HepG2 (cell line): ENCODE measurements around the gene ZFAND2B. TPM values are rescaled to one million over a fixed set of nuclear protein-coding genes. Genes with fewer than 3 reads are reported as not detected.

ENCODE experiments used
- ATF1 ChIP-seq: IDR thresholded peaks from 2 replicates; pipeline ENCODE4 v1.6.1; 2016; ENCODE audit warnings: mild to moderate bottlenecking, control low read depth
- CHD2 ChIP-seq: IDR thresholded peaks from 2 replicates; pipeline ENCODE4 v1.6.1; 2011; ENCODE audit warnings: low read depth, low read length, improper control_type of control experiment
- FOXO1 ChIP-seq: sonication (generic); formaldehyde crosslinking; IDR thresholded peaks from 2 replicates; pipeline ENCODE4 v1.4.0; 2020; ENCODE audit warnings: missing genetic modification reagents
- MAZ ChIP-seq, 2 experiments: sonication (generic) in 1 of 2; formaldehyde crosslinking in 1 of 2; IDR thresholded peaks; 2 replicates each; pipeline versions ENCODE4 v1.5.0 to v1.6.1; 2012 to 2020; ENCODE audit warnings: low read depth in 2 of 2, mild to moderate bottlenecking in 2 of 2, borderline replicate concordance in 1 of 2, improper control_type of control experiment in 1 of 2, low read length in 1 of 2, missing genetic modification reagents in 1 of 2, moderate library complexity in 1 of 2
- MTA3 ChIP-seq: sonication (generic); formaldehyde crosslinking; IDR thresholded peaks from 2 replicates; pipeline ENCODE4 v1.4.0; 2020; ENCODE audit warnings: missing genetic modification reagents
- MXD3 ChIP-seq: IDR thresholded peaks from 2 replicates; pipeline ENCODE4 v1.6.1; 2016; ENCODE audit warnings: mild to moderate bottlenecking, missing biosample characterization, missing genetic modification reagents
- TAF1 ChIP-seq: sonication (generic); formaldehyde crosslinking; IDR thresholded peaks from 2 replicates; pipeline ENCODE4 v1.4.0; 2020; ENCODE audit warnings: missing genetic modification reagents
- TARDBP ChIP-seq: sonication (generic); formaldehyde crosslinking; IDR thresholded peaks from 2 replicates; pipeline ENCODE4 v1.8.0; 2022; ENCODE audit warnings: mild to moderate bottlenecking, missing genetic modification reagents
- ZBTB25 ChIP-seq: IDR thresholded peaks from 2 replicates; pipeline ENCODE4 v1.6.1; 2018; ENCODE audit warnings: missing genetic modification reagents
- ZBTB46 ChIP-seq: sonication (generic); formaldehyde crosslinking; IDR thresholded peaks from 2 replicates; pipeline ENCODE4 v1.4.0; 2020; ENCODE audit warnings: mild to moderate bottlenecking, missing genetic modification reagents, borderline replicate concordance
- ZNF256 ChIP-seq: sonication (generic); formaldehyde crosslinking; conservative IDR thresholded peaks from 2 replicates; pipeline ENCODE4 v1.4.0; 2020; ENCODE audit warnings: missing genetic modification reagents
- ZNF589 ChIP-seq: sonication (generic); formaldehyde crosslinking; conservative IDR thresholded peaks from 2 replicates; pipeline ENCODE4 v1.8.0; 2022; ENCODE audit warnings: mild to moderate bottlenecking, moderate library complexity, missing genetic modification reagents
- ZNF609 ChIP-seq: sonication (generic); formaldehyde crosslinking; IDR thresholded peaks from 2 replicates; pipeline ENCODE4 v1.4.0; 2020; ENCODE audit warnings: mild to moderate bottlenecking, missing genetic modification reagents, borderline replicate concordance
- ZNF672 ChIP-seq: sonication (generic); formaldehyde crosslinking; IDR thresholded peaks from 2 replicates; pipeline ENCODE4 v1.8.1; 2022; ENCODE audit warnings: missing genetic modification reagents
- ZNF747 ChIP-seq: sonication (generic); formaldehyde crosslinking; IDR thresholded peaks from 2 replicates; pipeline ENCODE4 v1.8.1; 2023; ENCODE audit warnings: missing genetic modification reagents, mild to moderate bottlenecking, borderline replicate concordance
- ZSCAN31 ChIP-seq: sonication (generic); formaldehyde crosslinking; IDR thresholded peaks from 2 replicates; pipeline ENCODE4 v1.5.0; 2020; ENCODE audit warnings: low read depth, mild to moderate bottlenecking, missing genetic modification reagents
- polyA plus RNA-seq, 8 experiments: library from polyadenylated mRNA; depleted of rRNA in 3 of 8; stranded (reverse) in 7 of 8; unstranded in 1 of 8; fragments of >200 nt; fragmentation: Illumina TruSeq in 4 of 8; extraction: Trizol in 4 of 8; gene quantifications; 2 replicates each; pipeline versions ENCODE4 v1.2.1 to v1.2.3, GENCODE V29; 2011 to 2016; ENCODE audit warnings: low read depth in 4 of 8, missing spikeins in 1 of 8, mixed read lengths in 1 of 8; ENCODE audit not compliant: insufficient read depth in 1 of 8
- total RNA-seq, 5 experiments: library from RNA; depleted of rRNA; stranded (reverse); fragments of >200 nt; fragmentation: Illumina TruSeq; extraction: Trizol; gene quantifications; 2 replicates each; pipeline ENCODE4 v1.2.3, GENCODE V29; 2016; ENCODE audit warnings: low read depth in 1 of 5
- TF ChIP-seq, protein P1 (sequence below): sonication (generic); formaldehyde crosslinking; IDR thresholded peaks from 2 replicates; pipeline ENCODE4 v1.8.1; 2023; ENCODE audit warnings: mild to moderate bottlenecking, missing genetic modification reagents

The ZFAND2B gene
- total and polyA plus RNA-seq, 2 of the 13 experiments (the other 11 are each of a cell fraction or from before 2014, with no cell fraction given) = 53.3 to 115 TPM

GRCh38 chr2:219253753-219254589 is 47.4 kb downstream of the ZFAND2B start, which contains the start of gene TUBA4A (continued):
- TF ChIP-seq ZNF609 (CRISPR knock-in tag) (peak; percentile 46; the same call in 1 of the 2 replicates), ZNF747 (no peak), CHD2 (0 out of 2 replicates have a peak, but pooled peaks have one; percentile 23), ZSCAN31 (CRISPR knock-in tag) (peak; percentile 33; the same call in 1 of the 2 replicates), ZBTB25 (CRISPR knock-in tag) (no peak), ZBTB46 (CRISPR knock-in tag) (peak; percentile 88), TAF1 (CRISPR knock-in tag) (peak; percentile 63), MAZ (IDR thresholded peaks at IDR 0.05; ENCODE audit: borderline replicate concordance, low read depth, low read length) (no peak; the same call in 1 of the 2 replicates), MAZ (CRISPR knock-in tag; IDR thresholded peaks at IDR 0.05; ENCODE audit: low read depth) (0 out of 2 replicates have a peak, but pooled peaks have one; percentile 36), ATF1 (no peak), ZNF256 (CRISPR knock-in tag) (no peak), MXD3 (peak; percentile 48), ZNF589 (peak; percentile 35; the same call in 1 of the 2 replicates), TARDBP (CRISPR knock-in tag) (0 out of 2 replicates have a peak, but pooled peaks have one; percentile 43), FOXO1 (CRISPR knock-in tag) (0 out of 2 replicates have a peak, but pooled peaks have one; percentile 7), MTA3 (no peak), ZNF672 (CRISPR knock-in tag) (no peak)
- TF ChIP-seq, protein P1, sequence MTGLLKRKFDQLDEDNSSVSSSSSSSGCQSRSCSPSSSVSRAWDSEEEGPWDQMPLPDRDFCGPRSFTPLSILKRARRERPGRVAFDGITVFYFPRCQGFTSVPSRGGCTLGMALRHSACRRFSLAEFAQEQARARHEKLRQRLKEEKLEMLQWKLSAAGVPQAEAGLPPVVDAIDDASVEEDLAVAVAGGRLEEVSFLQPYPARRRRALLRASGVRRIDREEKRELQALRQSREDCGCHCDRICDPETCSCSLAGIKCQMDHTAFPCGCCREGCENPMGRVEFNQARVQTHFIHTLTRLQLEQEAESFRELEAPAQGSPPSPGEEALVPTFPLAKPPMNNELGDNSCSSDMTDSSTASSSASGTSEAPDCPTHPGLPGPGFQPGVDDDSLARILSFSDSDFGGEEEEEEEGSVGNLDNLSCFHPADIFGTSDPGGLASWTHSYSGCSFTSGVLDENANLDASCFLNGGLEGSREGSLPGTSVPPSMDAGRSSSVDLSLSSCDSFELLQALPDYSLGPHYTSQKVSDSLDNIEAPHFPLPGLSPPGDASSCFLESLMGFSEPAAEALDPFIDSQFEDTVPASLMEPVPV = peak; percentile 66; the same call in 1 of the 2 replicates
